ENCODE measurements around the gene DCAF12L2.
"Not testable (repeated sequence)": the region's sequence is repeated elsewhere in the genome, so short reads cannot be mapped to it uniquely, and the experiment has no call there.

The DCAF12L2 gene
- total RNA-seq, result 0 to 0.04 (median 0) reads per million in 3 experiments

DNA sequence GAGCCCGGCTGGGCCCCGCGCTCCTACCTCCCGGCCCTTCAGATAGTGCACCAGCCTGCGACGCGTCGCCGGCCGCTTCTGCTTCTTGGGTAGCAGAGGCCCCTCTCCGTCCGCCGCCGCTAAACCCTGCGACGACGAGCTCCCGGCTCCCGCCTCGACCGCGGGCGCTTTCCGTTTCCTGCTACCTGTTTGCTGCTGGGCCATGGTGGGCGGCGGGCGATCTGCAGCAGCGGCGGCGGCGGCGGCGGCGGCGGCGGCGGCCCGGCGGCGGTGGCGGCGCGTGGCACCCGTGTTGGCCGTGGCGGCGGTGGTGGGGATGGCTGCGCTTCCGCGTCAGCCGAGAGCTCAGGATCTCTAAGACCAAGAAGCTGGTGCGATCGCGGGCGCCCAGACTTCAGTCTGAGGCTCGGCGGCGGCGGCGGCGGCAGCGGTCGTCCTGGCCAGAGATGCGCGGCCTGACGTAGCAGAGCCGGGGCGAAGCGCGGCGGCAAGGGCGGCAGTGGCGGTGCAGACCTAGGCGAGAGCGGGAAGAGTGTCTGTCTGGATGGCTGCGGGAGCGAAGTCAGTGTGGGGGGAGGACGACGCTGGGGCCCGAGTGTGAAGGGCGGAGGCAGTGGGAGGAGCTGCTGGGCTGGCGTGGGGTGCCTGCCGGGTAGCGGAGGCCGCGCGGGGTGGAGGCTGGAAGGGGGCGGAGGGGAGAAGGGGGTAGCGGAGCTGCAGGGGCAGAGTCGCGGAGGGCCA lies at the start of gene DCAF12L2:
DCAF12L2 (minus strand) TSS at position 569 of the 741 bp plus-strand sequence; CDS start at position 204, 365 bp downstream.
- no peak for DNase-seq

GRCh38 chrX:126190888-126191287 lies 24.8 kb upstream of the DCAF12L2 start:
- DNase-seq, result not testable (repeated sequence)

DNA sequence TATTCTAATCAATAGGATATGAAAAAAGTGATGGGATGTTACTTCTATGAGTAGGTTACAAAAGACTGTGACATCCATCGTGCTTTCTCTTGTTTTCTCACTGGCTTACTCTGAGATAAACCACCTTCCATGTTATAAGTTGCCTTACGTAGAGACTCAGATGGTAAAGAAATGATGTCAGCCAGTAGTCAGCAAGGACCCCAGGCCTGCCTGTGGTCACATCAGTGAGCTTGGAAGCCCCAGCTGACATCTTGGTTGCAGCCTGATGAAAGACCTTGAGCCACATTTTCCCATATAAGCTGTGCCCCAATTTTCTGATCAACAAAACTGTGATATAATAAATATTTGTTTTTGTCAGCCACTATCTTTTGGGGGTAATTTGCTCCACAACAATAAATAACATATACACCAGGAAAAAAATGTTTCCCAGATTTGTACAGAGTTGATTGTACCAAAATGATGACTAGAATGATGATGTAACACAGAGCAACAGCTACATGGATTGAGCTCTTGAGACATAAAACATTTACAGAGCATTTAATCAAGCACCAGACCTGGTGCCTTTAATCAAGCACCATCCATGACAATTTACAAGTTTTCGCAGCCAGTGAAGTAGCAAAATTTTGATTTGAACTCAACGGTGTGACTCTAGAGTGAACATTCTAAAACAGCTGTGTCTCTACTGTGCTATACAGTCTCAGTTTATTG lies 11.2 kb upstream of the DCAF12L2 start:
- DNase-seq, result no peak

DNA sequence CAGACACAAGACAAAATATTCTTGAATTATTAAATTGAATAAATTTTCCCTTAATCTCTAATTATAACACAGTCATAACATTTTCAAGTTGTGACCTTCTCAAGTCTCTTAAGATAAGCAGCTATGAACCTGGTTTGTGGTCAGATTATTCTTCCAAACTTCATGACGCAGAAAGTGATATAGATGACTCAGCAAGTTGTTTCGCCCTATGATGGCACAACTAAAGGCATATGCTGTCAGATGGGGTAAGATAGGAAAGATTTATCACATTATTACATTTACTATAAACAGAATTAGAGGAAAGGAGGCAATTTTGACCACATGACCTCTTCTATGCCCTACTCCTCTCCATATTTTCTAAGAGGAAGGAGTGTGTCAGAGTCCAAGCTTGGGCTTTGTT lies 4.6 kb upstream of the DCAF12L2 start:
- DNase-seq, result no peak

GRCh38 chrX:126167560-126167959 lies 1.5 kb upstream of the DCAF12L2 start:
- no peak for DNase-seq

GRCh38 chrX:126165401-126165720 lies 728 bp downstream of the DCAF12L2 start:
- no peak for DNase-seq

GRCh38 chrX:126164689-126165400 lies 1.2 kb downstream of the DCAF12L2 start:
- no peak for DNase-seq

DNA sequence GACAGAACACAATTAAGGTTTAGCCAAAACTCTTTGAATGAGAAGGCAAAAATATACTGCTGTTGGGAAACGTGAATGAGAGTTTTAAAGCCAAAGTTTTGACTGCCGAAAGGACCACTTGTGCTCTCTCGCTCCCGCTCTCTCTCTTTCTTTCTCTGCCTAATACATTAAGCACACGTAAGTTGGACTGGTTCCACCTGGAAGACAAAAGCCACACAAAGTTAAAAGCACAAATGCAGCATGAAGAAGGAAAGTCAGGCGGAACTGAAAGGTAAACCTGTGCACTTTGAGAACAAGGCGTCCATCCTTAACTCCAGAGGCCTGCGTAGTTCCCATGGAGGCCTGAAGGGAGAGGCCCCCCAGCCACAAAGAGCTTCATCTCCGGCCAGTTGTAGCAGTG lies 1.9 kb downstream of the DCAF12L2 start:
- DNase-seq, result no peak

DNA sequence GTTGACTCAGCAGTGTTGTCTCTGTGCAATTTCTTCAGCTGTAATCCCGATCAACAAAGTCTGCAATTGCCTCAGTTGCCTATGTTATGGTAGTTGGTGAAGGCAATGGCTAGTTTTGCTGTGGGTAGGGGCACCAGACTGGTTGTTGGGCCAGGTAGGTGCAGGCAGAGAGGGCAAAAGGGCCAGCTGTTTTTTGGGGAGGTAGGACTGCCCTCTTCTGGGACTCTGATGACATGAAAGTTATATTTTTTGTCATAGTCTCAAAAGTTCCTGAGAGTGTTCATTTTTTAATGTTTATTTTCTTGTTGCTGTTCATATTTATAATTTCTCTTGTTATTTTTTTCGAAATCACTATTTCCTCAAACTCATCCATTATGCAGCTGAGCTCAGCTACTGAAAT lies 25.1 kb downstream of the DCAF12L2 start:
- DNase-seq, result no peak

GRCh38 chrX:126137899-126138298 lies 28.2 kb downstream of the DCAF12L2 start:
- DNase-seq, result no peak

- DNase-seq, result no peak
Measured at GRCh38 chrX:126124721-126125120, 41.4 kb downstream of the DCAF12L2 start.

Measured in central memory CD4-positive, alpha-beta T cell (primary cell).